Peyer's patch (tissue), 4 donors: Measurements from ENCODE around the gene SMDT1. TPM values are rescaled to one million over a fixed set of nuclear protein-coding genes. Genes with fewer than 3 reads are reported as not detected.
"Not testable (repeated sequence)": the region's sequence is repeated elsewhere in the genome, so short reads cannot be mapped to it uniquely, and the experiment has no call there.

ENCODE experiments used
- DNase-seq, 3 donors: peaks; one replicate each; pipeline ENCODE4 v3.0.0-alpha.2; 2017 to 2019
- H3K27ac ChIP-seq, 4 donors: fragments of 200-600 bp; sonication (generic); one replicate each; pipeline ENCODE4 v1.5.1; 2016 to 2019
- H3K27me3 ChIP-seq, 2 donors: fragments of 200-600 bp; sonication (generic); one replicate each; pipeline ENCODE4 v1.5.1; 2019
- H3K36me3 ChIP-seq, 3 donors: fragments of 200-600 bp; sonication (generic); one replicate each; pipeline ENCODE4 v1.5.1; 2016 to 2019
- H3K4me1 ChIP-seq, 4 donors: fragments of 200-600 bp; sonication (generic); one replicate each; pipeline ENCODE4 v1.5.1; 2016 to 2019
- H3K4me3 ChIP-seq, 4 donors: fragments of 200-600 bp; sonication (generic); 1 replicate in 3 of 4; 2 replicates in 1 of 4; pipeline ENCODE4 v1.5.1; 2016 to 2019; ENCODE audit warnings: mild to moderate bottlenecking in 1 of 4
- H3K9me3 ChIP-seq, 4 donors: fragments of 200-600 bp; sonication (generic); one replicate each; pipeline ENCODE4 v1.5.1; 2016 to 2019; ENCODE audit warnings: mild to moderate bottlenecking in 1 of 4
- CTCF ChIP-seq, 6 experiments: fragments of 450-650 bp in 4 of 6; fragments of 200-600 bp in 2 of 6; sonication (generic) in 1 of 6; IDR thresholded peaks; one replicate each; pipeline ENCODE4 v1.5.1; 2017 to 2019; ENCODE audit warnings: antibody characterized with exemption in 6 of 6, mild to moderate bottlenecking in 3 of 6, moderate library complexity in 1 of 6
- POLR2A ChIP-seq, 2 donors: fragments of 450-650 bp; IDR thresholded peaks; one replicate each; pipeline ENCODE4 v1.5.1; 2017; ENCODE audit warnings: antibody characterized with exemption in 2 of 2, mild to moderate bottlenecking in 2 of 2, moderate library complexity in 2 of 2
- total RNA-seq, 4 donors: library from RNA; depleted of rRNA; stranded (reverse); fragments of >200 nt; gene quantifications; one replicate each; pipeline ENCODE4 v1.1.0, GENCODE V29; 2016

The SMDT1 gene
- total RNA-seq, 4 donors from 2014 or later: 9.9 to 18.2 (median 17.0) TPM

GRCh38 chr22:42067671-42068251 lies 11.7 kb upstream of the SMDT1 start:
- Histone ChIP-seq H3K27ac (no peak overlapping the region), H3K4me1 (peaks cover 3 to 17% (median 11%) of the 10 kb centered on the region in 4 donors), H3K9me3 (no peaks in the 10 kb centered on the region), H3K4me3 (no peak overlapping the region), H3K27me3 (no peaks in the 10 kb centered on the region), H3K36me3 (peaks cover 0 to 37% (median 0%) of the 10 kb centered on the region in 3 donors)
- peak in 1 of 3 donors; percentile 43 for DNase-seq
- no peak for TF ChIP-seq POLR2A (IDR thresholded peaks at IDR 0.05)

- Histone ChIP-seq H3K4me3 (no peak overlapping the region), H3K36me3 (peaks cover 0 to 33% (median 0%) of the 10 kb centered on the region in 3 donors), H3K9me3 (no peaks in the 10 kb centered on the region), H3K27me3 (no peaks in the 10 kb centered on the region), H3K27ac (no peak overlapping the region), H3K4me1 (peaks cover 3 to 17% (median 11%) of the 10 kb centered on the region in 4 donors)
- peak in 1 of 3 donors; percentile 36 for DNase-seq
- TF ChIP-seq POLR2A (IDR thresholded peaks at IDR 0.05): no peak
- no peak for TF ChIP-seq CTCF (IDR thresholded peaks at IDR 0.05)
These were observed 11.2 kb upstream of the SMDT1 start for GRCh38 chr22:42068291-42068690.

- peaks cover 0 to 33% (median 0%) of the 10 kb centered on the region in 3 donors for H3K36me3 ChIP-seq
- no peaks in the 10 kb centered on the region for H3K9me3 ChIP-seq
- H3K27me3 ChIP-seq: no peaks in the 10 kb centered on the region
- peaks cover 3 to 22% (median 13%) of the 10 kb centered on the region in 4 donors for H3K4me1 ChIP-seq
- no peak for TF ChIP-seq CTCF (IDR thresholded peaks at IDR 0.05)
- no peak for TF ChIP-seq POLR2A (IDR thresholded peaks at IDR 0.05)
- peak overlapping the region; percentile 58 to 70 (median 66) for H3K4me3 ChIP-seq
- peak overlapping the region; percentile 80 to 89 (median 84) for H3K27ac ChIP-seq
- DNase-seq: peak in 1 of 3 donors; percentile 35
These were observed 9.5 kb upstream of the SMDT1 start for GRCh38 chr22:42069801-42070516.

- peak; percentile 96 to 98 (median 98) for DNase-seq
- Histone ChIP-seq H3K9me3 (no peaks in the 10 kb centered on the region), H3K4me1 (peaks cover 3 to 22% (median 13%) of the 10 kb centered on the region in 4 donors), H3K36me3 (peaks cover 0 to 28% (median 0%) of the 10 kb centered on the region in 3 donors), H3K27me3 (no peaks in the 10 kb centered on the region), H3K27ac (peak within 1 kb of the TSS; percentile 80 to 89 (median 84)), H3K4me3 (peak within 1 kb of the TSS; percentile 58 to 70 (median 66))
- TF ChIP-seq POLR2A (IDR thresholded peaks at IDR 0.05) (peak; percentile 82 to 93), CTCF (IDR thresholded peaks at IDR 0.05) (no peak)
These were observed 8.7 kb upstream of the SMDT1 start, which contains the start of gene NAGA for GRCh38 chr22:42070517-42071422. Gene NAGA, minus strand, starts transcription at chr22:42070812. Its CDS starts 515 bp downstream, at chr22:42070297.

- peak in 1 of 3 donors; percentile 36 for DNase-seq
- not testable (repeated sequence) for H3K9me3 ChIP-seq, H3K27me3 ChIP-seq
- Histone ChIP-seq H3K4me1 (peaks cover 3 to 22% (median 13%) of the 10 kb centered on the region in 4 donors), H3K27ac (peak overlapping the region in 3 of 4 donors; percentile 83 to 89 (median 85)), H3K36me3 (peaks cover 0 to 20% (median 0%) of the 10 kb centered on the region in 3 donors), H3K4me3 (peak overlapping the region in 3 of 4 donors; percentile 63 to 70 (median 69))
These were observed 8.0 kb upstream of the SMDT1 start for GRCh38 chr22:42071508-42071907.

GRCh38 chr22:42072606-42073330 lies 6.7 kb upstream of the SMDT1 start:
- TF ChIP-seq POLR2A (IDR thresholded peaks at IDR 0.05) (no peak), CTCF (IDR thresholded peaks at IDR 0.05) (no peak)
- Histone ChIP-seq H3K4me1 (peaks cover 3 to 25% (median 13%) of the 10 kb centered on the region in 4 donors), H3K27ac (no peak overlapping the region), H3K36me3 (peaks cover 0 to 14% (median 0%) of the 10 kb centered on the region in 3 donors), H3K9me3 (no peaks in the 10 kb centered on the region), H3K4me3 (no peak overlapping the region), H3K27me3 (no peaks in the 10 kb centered on the region)
- peak in 1 of 3 donors; percentile 45 for DNase-seq
